K562 (cell line): ENCODE data around the gene SLC22A12. TPM values are rescaled to one million over a fixed set of nuclear protein-coding genes. Genes with fewer than 3 reads are reported as not detected.

Experiments
- NCOA4 ChIP-seq: fragments of 450-650 bp; IDR thresholded peaks from 2 replicates; pipeline ENCODE4 v1.6.1; 2018; ENCODE audit warnings: mild to moderate bottlenecking; ENCODE audit not compliant: partially characterized antibody
- RBM22 ChIP-seq: fragments of 200-400 bp; formaldehyde crosslinking; IDR thresholded peaks from 2 replicates; pipeline ENCODE4 v1.6.1; 2018; ENCODE audit warnings: low read length, low read depth; ENCODE audit not compliant: poor library complexity, severe bottlenecking
- ZBTB40 ChIP-seq, 2 experiments: fragments of 450-650 bp in 1 of 2; sonication (generic) in 1 of 2; formaldehyde crosslinking in 1 of 2; IDR thresholded peaks; 2 replicates each; pipeline versions ENCODE4 v1.7.1 to v1.9.0; 2016 to 2022; ENCODE audit warnings: inconsistent platforms in 1 of 2, mild to moderate bottlenecking in 1 of 2, missing genetic modification reagents in 1 of 2
- ZNF184 ChIP-seq: sonication (generic); formaldehyde crosslinking; IDR thresholded peaks from 2 replicates; pipeline ENCODE4 v1.5.0; 2020; ENCODE audit warnings: missing genetic modification reagents
- polyA plus RNA-seq, 8 experiments: library from polyadenylated mRNA; depleted of rRNA in 4 of 8; stranded (reverse) in 5 of 8; unstranded in 3 of 8; fragments of >200 nt; fragmentation: Nextera tagmentation in 2 of 8; fragmentation: Illumina TruSeq in 1 of 8; extraction: Ambion mirVana in 2 of 8; extraction: Trizol in 1 of 8; gene quantifications; 2 replicates each; pipeline versions ENCODE4 v1.2.1 to v1.2.3, GENCODE V29; 2011 to 2014; ENCODE audit warnings: inconsistent platforms in 1 of 8, missing spikeins in 1 of 8
- total RNA-seq, 7 experiments: library from RNA; depleted of rRNA in 6 of 7; stranded (reverse); fragments of >200 nt in 6 of 7; fragmentation: Illumina TruSeq in 2 of 7; extraction: Trizol in 2 of 7; gene quantifications; 2 replicates each; pipeline versions ENCODE4 v1.2.1 to v1.2.3, GENCODE V29; 2011 to 2021; ENCODE audit warnings: low replicate concordance in 1 of 7

Gene SLC22A12
- total and polyA plus RNA-seq, 9 of the 15 experiments (the other 6 are each of a cell fraction or from before 2014, with no cell fraction given): not detected

- no peak for TF ChIP-seq ZBTB40 (IDR thresholded peaks at IDR 0.05)
- no peak for TF ChIP-seq ZBTB40 (CRISPR knock-in tag; IDR thresholded peaks at IDR 0.05)
- no peak for TF ChIP-seq ZNF184 (CRISPR knock-in tag)
- no peak for TF ChIP-seq RBM22
- TF ChIP-seq NCOA4: no peak
Observed at GRCh38 chr11:64599698-64600211, 8.7 kb downstream of the SLC22A12 start (continued).
